ENCODE measurements around the gene PPP1R9B. TPM values are rescaled to one million over a fixed set of nuclear protein-coding genes. Genes with fewer than 3 reads are reported as not detected.

PPP1R9B gene
- total RNA-seq, 2 donors from 2014 or later, result 36.2 to 79.7 TPM

- Histone ChIP-seq H3K4me3 (no peak overlapping the region), H3K4me1 (replicated peaks) (peaks cover 4% of the 10 kb centered on the region), H3K27ac (no peak overlapping the region), H3K9me3 (no peaks in the 10 kb centered on the region), H3K27me3 (replicated peaks; ENCODE audit: insufficient read depth) (no peaks in the 10 kb centered on the region), H3K36me3 (no peaks in the 10 kb centered on the region)
- DNase-seq (ENCODE audit: low spot score), result no peak
- intact Hi-C loops (cut with DNase I), result loop anchor here (10.0 kb wide), 1 partner anchor 56 kb away; the partner anchor contains the start of gene PPP1R9B
- 78% methylated on average over 5 of the region's 5 CpGs for WGBS
- no peak for TF ChIP-seq POLR2A (IDR thresholded peaks at IDR 0.05)
- TF ChIP-seq POLR2AphosphoS5 (IDR thresholded peaks at IDR 0.05), result no peak
- TF ChIP-seq CTCF (IDR thresholded peaks at IDR 0.05), result no peak
These were observed 51.5 kb downstream of the PPP1R9B start for GRCh38 chr17:50099003-50099402.

- intact Hi-C loops (cut with DNase I), result loop anchor here (10.0 kb wide), 1 partner anchor 56 kb away; the partner anchor contains the start of gene PPP1R9B
These were observed 51.9 kb downstream of the PPP1R9B start for GRCh38 chr17:50098583-50098982.

GRCh38 chr17:50097926-50098325, 52.6 kb downstream of the PPP1R9B start:
- Histone ChIP-seq H3K36me3 (no peaks in the 10 kb centered on the region), H3K4me3 (no peak overlapping the region), H3K4me1 (replicated peaks) (peaks cover 4% of the 10 kb centered on the region), H3K27me3 (replicated peaks; ENCODE audit: insufficient read depth) (no peaks in the 10 kb centered on the region), H3K27ac (no peak overlapping the region), H3K9me3 (no peaks in the 10 kb centered on the region)
- DNase-seq (ENCODE audit: low spot score), result no peak
- TF ChIP-seq POLR2A (IDR thresholded peaks at IDR 0.05) (no peak), POLR2AphosphoS5 (IDR thresholded peaks at IDR 0.05) (no peak), CTCF (IDR thresholded peaks at IDR 0.05) (no peak)
- intact Hi-C loops (cut with DNase I), result loop anchor here (10.0 kb wide), 1 partner anchor 57 kb away; the partner anchor contains the start of gene PPP1R9B
- 76% methylated on average over 4 of the region's 4 CpGs for WGBS

More at GRCh38 chr17:50098583-50098982, 51.9 kb downstream of the PPP1R9B start:
- Histone ChIP-seq H3K36me3 (no peaks in the 10 kb centered on the region), H3K4me3 (no peak overlapping the region), H3K9me3 (no peaks in the 10 kb centered on the region), H3K27ac (no peak overlapping the region), H3K4me1 (replicated peaks) (peaks cover 4% of the 10 kb centered on the region), H3K27me3 (replicated peaks; ENCODE audit: insufficient read depth) (no peaks in the 10 kb centered on the region)
- no peak for TF ChIP-seq CTCF (IDR thresholded peaks at IDR 0.05)
- no peak for TF ChIP-seq POLR2AphosphoS5 (IDR thresholded peaks at IDR 0.05)
- TF ChIP-seq POLR2A (IDR thresholded peaks at IDR 0.05), result no peak
- 87% methylated on average over 4 of the region's 4 CpGs for WGBS
- DNase-seq (ENCODE audit: low spot score), result no peak

DNA sequence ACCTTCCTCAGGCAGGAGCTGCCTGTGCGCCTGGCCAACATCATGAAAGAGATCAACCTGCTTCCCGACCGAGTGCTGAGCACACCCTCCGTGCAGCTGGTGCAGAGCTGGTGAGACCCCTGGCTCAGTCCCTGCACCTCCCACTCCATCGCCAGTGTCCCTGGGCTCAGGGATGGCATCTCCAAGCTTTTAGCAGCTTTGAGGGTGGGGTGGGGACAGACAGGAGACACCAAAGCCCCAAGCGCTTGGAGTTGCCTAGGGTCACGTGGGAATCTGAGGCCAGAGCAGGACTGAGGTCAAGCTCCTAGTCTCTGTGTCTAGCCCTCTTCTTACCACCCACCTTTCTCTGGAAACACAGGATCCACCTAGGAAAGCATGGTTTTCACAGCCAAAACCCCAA, 53.0 kb downstream of the PPP1R9B start:
- intact Hi-C loops (cut with DNase I), result loop anchor here (10.0 kb wide), 1 partner anchor 57 kb away; the partner anchor contains the start of gene PPP1R9B
- no peaks in the 10 kb centered on the region for H3K27me3 ChIP-seq (replicated peaks; ENCODE audit: insufficient read depth)

More for the DNA sequence above, 53.0 kb downstream of the PPP1R9B start:
- Histone ChIP-seq H3K4me1 (replicated peaks) (peaks cover 4% of the 10 kb centered on the region), H3K4me3 (no peak overlapping the region), H3K36me3 (no peaks in the 10 kb centered on the region), H3K9me3 (no peaks in the 10 kb centered on the region), H3K27ac (no peak overlapping the region)
- 68% methylated on average over 7 of the region's 7 CpGs for WGBS
- no peak for DNase-seq (ENCODE audit: low spot score)
- no peak for TF ChIP-seq POLR2AphosphoS5 (IDR thresholded peaks at IDR 0.05)
- TF ChIP-seq CTCF (IDR thresholded peaks at IDR 0.05), result no peak
- TF ChIP-seq POLR2A (IDR thresholded peaks at IDR 0.05), result no peak

Data from prostate gland (tissue), 2 donors.